Kidney capillary endothelial cell (primary cell): Measurements from ENCODE around the gene IGF2R.
"Not testable (repeated sequence)": the region's sequence is repeated elsewhere in the genome, so short reads cannot be mapped to it uniquely, and the experiment has no call there.

Experiments
- DNase-seq: peaks from one replicate; pipeline ENCODE4 v3.0.0-alpha.2; 2018; ENCODE audit warnings: low spot score

Gene IGF2R

GRCh38 chr6:160140493-160140892 is 171.6 kb downstream of the IGF2R start:
- not testable (repeated sequence) for DNase-seq

DNA sequence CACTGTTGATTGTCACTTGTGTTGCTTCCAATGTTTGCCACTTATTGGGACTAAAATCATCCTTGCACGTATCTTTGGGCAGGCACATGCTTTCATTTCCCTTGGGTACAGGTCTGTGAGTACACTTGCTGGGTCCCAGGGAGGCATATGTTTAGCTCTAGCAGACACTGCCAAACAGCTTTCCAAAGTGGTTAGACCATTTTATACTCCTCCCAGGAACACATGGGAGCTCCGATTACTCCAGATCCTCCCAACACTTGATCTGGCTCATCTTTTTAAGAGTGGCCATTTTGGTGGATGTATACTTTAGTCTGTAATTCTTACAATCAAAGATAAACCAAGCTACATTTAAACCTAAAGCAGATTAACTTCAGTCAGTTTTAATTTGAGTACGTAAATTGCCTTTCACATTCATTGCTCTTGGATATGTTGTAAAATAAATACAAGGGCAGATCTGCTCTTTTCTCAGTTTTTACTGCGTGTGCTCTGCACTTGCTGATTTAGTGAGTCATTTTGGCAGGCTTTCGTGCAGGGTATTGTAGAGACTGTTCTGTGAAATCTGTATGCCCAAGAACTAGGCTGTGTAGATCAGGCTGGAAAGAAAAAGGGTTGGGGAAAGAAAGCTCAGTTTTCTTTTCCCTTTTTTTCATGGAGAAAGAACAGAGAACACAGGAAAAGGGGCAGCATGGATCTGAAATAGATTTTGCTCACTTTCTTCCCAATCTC is 172.3 kb downstream of the IGF2R start:
- no peak for DNase-seq

DNA sequence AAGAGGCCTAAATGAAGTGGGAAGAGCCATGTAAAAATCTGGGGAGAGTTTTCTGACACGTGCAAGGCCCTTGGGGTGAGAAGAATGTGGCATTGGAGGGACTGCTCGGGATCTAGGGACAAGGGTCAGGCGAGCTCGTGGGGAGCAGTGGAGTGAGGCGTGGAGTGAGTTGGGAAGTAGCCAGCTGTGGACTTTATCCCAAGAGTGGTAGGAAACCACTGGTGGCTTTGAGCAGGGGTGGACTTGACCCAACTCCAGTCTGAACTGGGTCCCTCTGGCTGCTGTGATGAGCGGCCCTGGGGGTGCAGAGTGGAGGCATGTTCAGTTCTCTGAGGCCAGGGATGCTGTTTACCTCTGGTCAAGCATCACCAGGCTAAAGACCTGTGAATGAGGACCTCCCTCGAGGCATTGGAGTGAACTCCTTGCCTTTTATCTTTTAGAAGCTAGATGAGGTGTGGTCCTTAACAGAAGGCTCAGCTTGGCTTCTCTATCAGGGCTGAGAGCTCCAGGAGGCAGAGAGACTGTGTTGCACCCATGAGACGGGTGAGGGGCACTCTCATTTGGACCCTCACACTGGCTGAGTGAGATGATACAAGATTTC is 173.3 kb downstream of the IGF2R start:
- DNase-seq: no peak

- DNase-seq: no peak
These were observed 177.7 kb downstream of the IGF2R start for GRCh38 chr6:160146454-160147145.

- no peak for DNase-seq
These were observed 178.3 kb downstream of the IGF2R start for GRCh38 chr6:160147146-160147536.

DNA sequence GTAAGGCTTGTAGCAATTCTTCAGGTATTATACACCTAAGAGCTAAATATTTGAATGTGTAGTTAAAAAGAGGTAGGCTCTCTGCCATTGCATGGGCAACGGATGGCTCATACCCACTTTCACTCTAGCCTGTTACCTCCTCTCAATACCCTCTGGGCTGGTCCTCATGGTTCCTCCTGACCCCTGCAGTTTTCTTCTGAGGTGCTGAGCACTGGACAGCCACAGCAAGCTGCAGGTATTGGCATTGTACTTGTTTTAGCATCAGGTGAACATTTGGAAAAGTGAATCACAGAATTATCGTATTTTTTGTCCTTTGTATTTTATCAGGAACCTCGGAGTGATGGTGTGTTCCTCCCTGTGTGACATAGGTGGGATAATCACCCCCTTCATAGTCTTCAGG is 185.6 kb downstream of the IGF2R start:
- DNase-seq: no peak

DNA sequence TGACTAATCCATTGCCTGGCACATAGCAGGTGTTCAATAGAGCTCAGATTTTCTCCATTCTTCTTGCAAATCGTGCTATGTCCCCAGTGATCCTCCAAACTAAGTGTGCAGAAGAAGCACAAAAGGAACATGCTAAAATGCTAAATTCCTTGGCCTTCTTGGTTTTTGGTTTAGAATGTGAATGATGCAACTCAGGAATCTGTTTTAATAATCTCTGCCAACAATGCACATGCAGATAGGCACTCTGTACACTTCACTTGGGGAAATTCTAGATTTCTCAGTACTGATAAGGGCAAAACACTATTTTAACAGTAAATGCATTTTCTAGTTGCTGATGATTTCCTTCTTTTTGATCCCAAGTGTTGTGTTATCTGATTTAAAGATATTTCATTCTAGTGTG is 188.0 kb downstream of the IGF2R start:
- no peak for DNase-seq

- no peak for DNase-seq
These were observed 191.6 kb downstream of the IGF2R start for GRCh38 chr6:160160450-160160849.
